Rectal smooth muscle tissue (tissue), 1 donor: ENCODE results near the gene RUNX1.
"Not testable (repeated sequence)": the region's sequence is repeated elsewhere in the genome, so short reads cannot be mapped to it uniquely, and the experiment has no call there.

ENCODE experiments used
- H3K27ac ChIP-seq: one replicate; pipeline ENCODE4 v1.7.0; 2013; ENCODE audit warnings: low read depth, low read length, inconsistent platforms
- H3K27me3 ChIP-seq: one replicate; pipeline ENCODE4 v1.7.0; 2013; ENCODE audit warnings: low read length; ENCODE audit not compliant: control insufficient read depth, insufficient read depth
- H3K36me3 ChIP-seq: one replicate; pipeline ENCODE4 v1.7.0; 2013; ENCODE audit warnings: low read length; ENCODE audit not compliant: control insufficient read depth, insufficient read depth
- H3K4me1 ChIP-seq: one replicate; pipeline ENCODE4 v1.7.0; 2013; ENCODE audit warnings: low read length; ENCODE audit not compliant: control insufficient read depth, insufficient read depth
- H3K4me3 ChIP-seq: one replicate; pipeline ENCODE4 v1.7.0; 2013; ENCODE audit warnings: low read length
- H3K9ac ChIP-seq: one replicate; pipeline ENCODE4 v1.7.0; 2013; ENCODE audit warnings: low read length

RUNX1 gene

DNA sequence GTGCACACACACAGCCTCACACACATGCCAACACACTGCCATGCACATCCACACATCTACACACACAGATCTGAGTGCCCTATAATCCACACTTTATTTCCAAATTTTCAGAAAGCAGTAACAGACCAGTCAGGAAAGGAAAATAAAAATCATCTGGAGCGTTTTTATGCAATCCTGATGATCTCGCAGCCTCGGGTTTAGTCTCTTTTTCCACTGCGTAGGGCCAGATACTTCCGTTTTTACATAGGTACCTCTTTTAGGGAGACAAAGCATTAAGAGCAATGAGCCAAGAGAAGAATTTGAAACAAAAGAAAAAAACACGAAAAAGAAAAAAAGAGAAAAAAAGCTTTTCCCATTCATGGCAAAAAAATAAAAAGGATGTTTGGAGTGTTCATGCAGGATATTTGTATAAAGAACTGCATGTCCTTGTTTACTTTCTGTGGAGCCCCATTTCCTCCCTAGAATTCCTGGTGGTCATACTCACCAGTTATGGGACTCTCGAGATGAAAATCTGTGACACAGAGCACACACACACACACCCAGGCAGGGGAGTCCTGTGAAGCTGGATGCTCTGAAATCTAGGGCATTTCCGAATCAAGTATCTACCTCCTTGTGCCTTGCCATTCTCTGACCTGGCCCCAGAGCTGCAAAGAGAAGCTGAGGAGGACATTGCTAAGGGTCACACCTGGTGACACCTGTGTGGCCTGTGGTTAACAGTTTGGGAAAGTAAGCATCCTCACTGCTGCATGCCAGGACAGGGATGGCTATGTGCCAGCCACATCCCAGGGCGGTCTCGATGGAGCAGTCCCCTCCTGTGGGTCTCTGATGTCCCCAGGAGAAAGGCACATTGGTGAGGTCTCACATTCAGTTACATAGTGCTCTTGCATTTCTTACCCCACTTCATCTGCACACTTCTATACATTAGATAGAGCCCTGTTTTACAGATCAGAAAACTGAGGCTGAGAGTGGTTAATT lies 83.6 kb downstream of the RUNX1 start:
- no peaks in the 10 kb centered on the region for H3K36me3 ChIP-seq
- H3K27ac ChIP-seq: no peak overlapping the region
- no peak overlapping the region for H3K9ac ChIP-seq

DNA sequence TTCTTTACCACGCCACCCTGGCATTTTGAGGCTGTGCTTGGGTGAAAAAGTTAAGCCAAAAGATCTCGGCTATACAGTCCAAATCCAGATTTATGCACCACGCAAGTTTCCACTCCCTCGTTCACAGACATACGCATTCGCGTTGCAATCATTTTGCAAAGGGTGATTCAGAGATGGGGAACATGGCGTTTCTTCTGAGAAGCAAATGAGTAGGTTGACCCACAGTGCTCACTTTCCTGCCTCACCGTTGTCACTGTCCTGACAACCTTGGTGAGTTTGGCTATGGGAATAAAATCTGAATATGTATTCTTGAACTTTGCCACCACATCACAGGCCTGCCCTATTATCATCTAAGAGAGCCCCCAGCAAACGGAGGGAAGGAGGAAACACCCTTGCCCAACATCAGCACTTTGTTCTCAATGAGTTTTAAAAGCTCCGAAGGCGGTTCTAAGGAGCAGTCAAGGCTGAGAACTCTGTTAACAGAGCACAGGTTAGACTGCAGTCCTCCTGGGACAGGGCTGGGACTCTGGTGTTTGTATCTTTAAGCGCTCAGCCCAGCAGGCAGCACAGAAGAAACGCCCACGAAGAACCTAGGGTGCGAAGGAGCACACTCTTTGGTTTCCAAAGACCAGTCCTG lies 86.4 kb downstream of the RUNX1 start:
- H3K27ac ChIP-seq: no peak overlapping the region
- H3K9ac ChIP-seq: no peak overlapping the region
- H3K4me3 ChIP-seq: no peak overlapping the region
- H3K4me1 ChIP-seq: no peaks in the 10 kb centered on the region
- H3K36me3 ChIP-seq: no peaks in the 10 kb centered on the region
- no peaks in the 10 kb centered on the region for H3K27me3 ChIP-seq

More for the DNA sequence above, 83.6 kb downstream of the RUNX1 start:
- H3K4me3 ChIP-seq: no peak overlapping the region
- H3K4me1 ChIP-seq: no peaks in the 10 kb centered on the region
- no peaks in the 10 kb centered on the region for H3K27me3 ChIP-seq

GRCh38 chr21:34962136-34962535 lies 87.0 kb downstream of the RUNX1 start:
- Histone ChIP-seq H3K4me3 (no peak overlapping the region), H3K27ac (no peak overlapping the region), H3K27me3 (no peaks in the 10 kb centered on the region), H3K9ac (no peak overlapping the region), H3K4me1 (no peaks in the 10 kb centered on the region), H3K36me3 (no peaks in the 10 kb centered on the region)

DNA sequence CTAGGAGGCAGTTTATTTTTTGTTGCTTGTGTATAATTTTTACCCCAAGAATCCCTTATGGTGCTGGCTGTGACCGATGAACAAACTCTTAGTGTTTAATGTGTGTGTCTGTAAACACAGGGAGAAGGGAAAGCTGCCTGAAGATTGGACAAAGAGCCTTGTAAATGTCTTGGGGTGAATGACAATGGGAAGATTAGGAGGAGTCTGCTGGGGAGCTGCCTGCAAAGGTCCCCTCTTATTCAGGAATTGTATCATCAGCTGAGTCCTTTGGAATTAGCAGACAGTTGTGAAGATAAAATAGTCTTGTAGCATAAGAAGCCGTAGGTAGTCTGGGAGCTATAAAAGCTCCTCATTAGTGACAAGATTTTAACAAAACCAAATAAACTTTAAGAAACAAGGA lies 88.4 kb downstream of the RUNX1 start:
- H3K4me1 ChIP-seq: no peaks in the 10 kb centered on the region
- H3K4me3 ChIP-seq: no peak overlapping the region
- H3K36me3 ChIP-seq: no peaks in the 10 kb centered on the region
- no peak overlapping the region for H3K27ac ChIP-seq
- no peaks in the 10 kb centered on the region for H3K27me3 ChIP-seq
- no peak overlapping the region for H3K9ac ChIP-seq

DNA sequence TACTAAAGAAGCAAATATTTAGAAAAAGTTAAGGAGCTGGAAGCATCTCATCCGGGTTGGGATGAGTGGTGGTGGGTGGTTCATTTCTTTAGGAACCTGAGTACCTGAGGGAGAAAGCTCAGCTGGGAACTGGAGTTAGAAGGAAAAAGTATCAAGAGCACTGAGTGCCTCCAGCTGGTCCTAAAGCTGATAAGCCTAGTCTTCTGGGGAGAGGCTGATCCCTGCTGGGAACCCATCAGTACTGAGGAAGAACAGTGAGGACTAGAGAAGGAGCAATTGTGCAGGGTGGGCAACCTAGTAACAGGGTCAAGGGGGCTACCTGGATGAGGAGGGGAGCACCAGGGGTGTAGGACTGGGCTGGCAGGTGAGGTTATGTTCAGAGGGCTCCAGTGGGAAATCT lies 89.5 kb downstream of the RUNX1 start:
- Histone ChIP-seq H3K4me3 (no peak overlapping the region), H3K9ac (no peak overlapping the region), H3K4me1 (no peaks in the 10 kb centered on the region), H3K36me3 (no peaks in the 10 kb centered on the region), H3K27ac (no peak overlapping the region), H3K27me3 (no peaks in the 10 kb centered on the region)

DNA sequence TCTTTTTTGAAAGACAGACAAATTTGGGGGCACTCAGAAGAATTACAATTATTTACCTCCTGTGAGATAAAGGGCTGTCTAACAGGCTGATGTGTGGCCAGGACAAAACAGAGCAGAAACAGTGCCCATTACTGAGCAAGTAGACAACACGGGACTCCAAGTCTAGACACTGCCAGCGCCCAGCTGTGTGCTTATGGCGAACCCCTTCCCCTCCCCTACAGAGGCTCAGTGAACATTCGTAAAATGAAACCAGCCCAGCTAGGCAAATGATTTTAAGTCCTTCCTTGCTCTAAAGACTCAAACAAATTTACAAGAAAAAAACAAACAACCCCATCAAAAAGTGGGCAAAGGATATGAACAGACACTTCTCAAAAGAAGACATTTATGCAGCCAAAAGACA lies 91.1 kb downstream of the RUNX1 start:
- no peak overlapping the region for H3K9ac ChIP-seq
- no peak overlapping the region for H3K27ac ChIP-seq
- no peaks in the 10 kb centered on the region for H3K4me1 ChIP-seq
- no peak overlapping the region for H3K4me3 ChIP-seq
- no peaks in the 10 kb centered on the region for H3K27me3 ChIP-seq
- no peaks in the 10 kb centered on the region for H3K36me3 ChIP-seq

- Histone ChIP-seq H3K9ac (no peak overlapping the region), H3K4me3 (no peak overlapping the region), H3K4me1 (no peaks in the 10 kb centered on the region), H3K27me3 (no peaks in the 10 kb centered on the region), H3K36me3 (no peaks in the 10 kb centered on the region), H3K27ac (no peak overlapping the region)
Observed at GRCh38 chr21:34956416-34957316, 92.4 kb downstream of the RUNX1 start.

DNA sequence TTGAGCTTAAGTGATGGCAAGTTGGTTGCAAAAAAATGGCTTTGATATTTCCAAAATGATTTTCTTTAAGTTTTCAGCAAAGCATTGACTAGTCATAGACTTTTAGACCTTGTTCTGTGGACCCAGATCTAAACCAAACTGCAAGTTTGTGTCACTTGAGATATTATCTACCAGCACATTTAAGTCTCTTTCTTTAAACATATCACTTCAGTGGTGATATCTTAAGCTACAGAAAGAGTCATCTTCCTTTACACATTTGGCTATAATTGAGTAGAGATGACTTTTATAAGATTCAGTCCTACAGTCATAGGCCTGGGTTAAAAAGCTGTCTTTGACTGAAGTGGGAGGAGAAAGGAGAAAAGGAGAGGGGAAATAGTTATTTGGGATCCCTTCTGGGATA lies 95.2 kb downstream of the RUNX1 start:
- no peaks in the 10 kb centered on the region for H3K36me3 ChIP-seq
- no peak overlapping the region for H3K27ac ChIP-seq
- no peaks in the 10 kb centered on the region for H3K27me3 ChIP-seq
- H3K4me3 ChIP-seq: no peak overlapping the region
- H3K9ac ChIP-seq: no peak overlapping the region
- H3K4me1 ChIP-seq: no peaks in the 10 kb centered on the region

GRCh38 chr21:34952701-34953100 lies 96.4 kb downstream of the RUNX1 start:
- no peaks in the 10 kb centered on the region for H3K4me1 ChIP-seq
- no peaks in the 10 kb centered on the region for H3K36me3 ChIP-seq
- no peak overlapping the region for H3K4me3 ChIP-seq
- H3K27ac ChIP-seq: no peak overlapping the region
- H3K27me3 ChIP-seq: no peaks in the 10 kb centered on the region
- no peak overlapping the region for H3K9ac ChIP-seq

- not testable (repeated sequence) for H3K9ac ChIP-seq, H3K36me3 ChIP-seq, H3K4me3 ChIP-seq, H3K4me1 ChIP-seq, H3K27ac ChIP-seq, H3K27me3 ChIP-seq
Observed at GRCh38 chr21:34951868-34952267, 97.2 kb downstream of the RUNX1 start.

- H3K4me3 ChIP-seq: no peak overlapping the region
- no peak overlapping the region for H3K27ac ChIP-seq
- no peaks in the 10 kb centered on the region for H3K4me1 ChIP-seq
- H3K27me3 ChIP-seq: no peaks in the 10 kb centered on the region
- H3K9ac ChIP-seq: no peak overlapping the region
- H3K36me3 ChIP-seq: no peaks in the 10 kb centered on the region
Observed at GRCh38 chr21:34950980-34951379, 98.1 kb downstream of the RUNX1 start.

DNA sequence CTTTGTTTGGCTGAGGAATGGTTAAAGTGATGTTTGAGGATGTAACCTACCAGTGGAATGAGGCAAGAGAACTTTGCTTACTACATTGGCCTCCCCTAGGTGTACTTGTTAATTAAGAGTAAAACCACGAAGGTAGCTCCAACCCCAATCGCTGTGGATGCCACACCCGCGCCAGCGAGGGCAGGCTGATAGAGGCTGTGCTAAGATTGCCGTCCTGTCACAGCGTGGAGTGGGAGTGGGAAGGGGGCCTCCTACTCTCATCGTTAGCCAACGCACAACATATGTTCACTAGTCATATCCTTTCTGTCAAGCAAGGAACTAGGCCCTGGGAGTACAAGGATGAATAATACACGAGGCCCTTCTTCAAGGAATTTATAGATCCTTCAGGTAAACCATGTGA lies 99.6 kb downstream of the RUNX1 start:
- H3K27me3 ChIP-seq: no peaks in the 10 kb centered on the region
- no peaks in the 10 kb centered on the region for H3K36me3 ChIP-seq
- no peaks in the 10 kb centered on the region for H3K4me1 ChIP-seq
- no peak overlapping the region for H3K9ac ChIP-seq
- H3K4me3 ChIP-seq: no peak overlapping the region
- no peak overlapping the region for H3K27ac ChIP-seq
